RPMI8226 (cell line): ENCODE results near the gene C2orf76.
"Not testable (repeated sequence)": the region's sequence is repeated elsewhere in the genome, so short reads cannot be mapped to it uniquely, and the experiment has no call there.

Experiments used
- DNase-seq: peaks from one replicate; pipeline ENCODE4 v3.0.0-alpha.2; 2015

Gene C2orf76

GRCh38 chr2:119366649-119367471, at the start of gene C2orf76, which contains the start of gene DBI:
Gene C2orf76 (minus strand): TSS chr2:119366834. CDS start chr2:119339959, 26,875 bp downstream.
Gene DBI (plus strand): TSS chr2:119366977. CDS start chr2:119367052, 75 bp downstream.
- DNase-seq, result peak; percentile 97

DNA sequence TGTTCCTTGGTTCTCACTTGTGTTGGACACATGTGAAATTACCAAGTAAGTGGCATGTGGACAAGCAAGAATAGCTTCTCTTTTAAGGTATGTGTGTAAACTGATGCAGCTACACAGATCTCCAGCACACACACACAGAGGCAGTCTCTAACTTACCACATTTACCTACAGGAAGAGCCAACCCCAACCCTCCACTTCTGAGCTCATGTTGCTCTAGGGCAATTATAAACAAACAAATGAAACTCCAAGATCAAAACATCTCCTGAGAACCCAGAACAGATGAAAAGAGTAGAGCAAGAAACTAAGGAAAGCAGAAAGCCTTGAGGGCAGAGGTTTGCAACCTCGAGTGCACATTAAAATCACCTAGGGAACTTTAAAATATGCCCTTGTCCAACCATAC, 49.0 kb upstream of the C2orf76 start:
- DNase-seq, result no peak

- DNase-seq, result no peak
Measured at GRCh38 chr2:119414894-119415293, 48.3 kb upstream of the C2orf76 start.

- DNase-seq, result no peak
Measured at GRCh38 chr2:119409506-119409905, 42.9 kb upstream of the C2orf76 start.

- peak; percentile 71 for DNase-seq
Measured at GRCh38 chr2:119408221-119408619, 41.6 kb upstream of the C2orf76 start.

GRCh38 chr2:119407430-119408220, 41.0 kb upstream of the C2orf76 start:
- DNase-seq, result peak; percentile 59

- no peak for DNase-seq
Measured at GRCh38 chr2:119405151-119405550, 38.5 kb upstream of the C2orf76 start.

DNA sequence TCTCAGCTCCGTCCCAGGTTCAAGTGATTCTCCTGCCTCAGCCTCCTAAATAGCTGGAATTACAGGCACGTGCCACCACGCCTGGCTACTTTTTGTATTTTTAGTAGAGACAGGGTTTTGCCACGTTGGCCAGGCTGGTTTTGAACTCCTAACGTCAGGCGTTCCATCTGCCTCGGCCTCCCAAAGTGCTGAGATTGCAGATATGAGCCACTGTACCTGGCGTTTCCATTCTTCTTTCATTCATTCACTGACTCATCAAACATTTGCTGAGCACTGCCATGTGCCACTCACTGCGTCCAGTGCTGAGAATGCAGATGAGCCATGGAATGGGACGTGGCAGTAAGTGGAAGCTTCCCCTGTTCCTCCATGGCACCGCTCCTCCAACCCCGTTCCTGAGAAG, 37.0 kb upstream of the C2orf76 start:
- not testable (repeated sequence) for DNase-seq

- DNase-seq, result peak; percentile 10
Measured at GRCh38 chr2:119402645-119403560, 36.3 kb upstream of the C2orf76 start.

- no peak for DNase-seq
Measured at GRCh38 chr2:119402106-119402505, 35.5 kb upstream of the C2orf76 start.

DNA sequence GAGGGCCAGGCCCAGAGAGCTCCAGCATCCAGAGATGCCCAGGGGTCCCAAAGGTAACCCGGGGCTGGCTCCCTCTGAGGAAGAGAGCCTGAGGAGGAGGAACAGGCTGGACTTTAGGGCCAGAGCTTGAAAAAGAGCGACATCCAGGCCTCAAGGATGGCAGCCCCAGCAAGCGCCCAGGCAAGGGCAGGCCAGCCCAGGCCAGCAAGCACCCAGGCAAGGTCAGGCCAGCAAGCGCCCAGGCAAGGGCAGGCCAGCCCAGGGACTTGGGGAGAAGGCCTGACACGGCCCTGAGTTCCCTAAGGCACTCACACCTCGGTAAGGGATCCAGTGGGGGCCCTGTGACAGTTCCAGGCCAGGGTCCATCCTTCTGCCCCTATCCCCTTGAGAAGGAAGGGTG, 30.6 kb upstream of the C2orf76 start:
- DNase-seq, result no peak

GRCh38 chr2:119393971-119394748, 27.5 kb upstream of the C2orf76 start:
- DNase-seq, result no peak

- DNase-seq, result no peak
Measured at GRCh38 chr2:119389615-119390306, 23.1 kb upstream of the C2orf76 start.

- DNase-seq, result no peak
Measured at GRCh38 chr2:119387381-119388129, 20.9 kb upstream of the C2orf76 start.

GRCh38 chr2:119385466-119385865, 18.8 kb upstream of the C2orf76 start:
- DNase-seq, result no peak

DNA sequence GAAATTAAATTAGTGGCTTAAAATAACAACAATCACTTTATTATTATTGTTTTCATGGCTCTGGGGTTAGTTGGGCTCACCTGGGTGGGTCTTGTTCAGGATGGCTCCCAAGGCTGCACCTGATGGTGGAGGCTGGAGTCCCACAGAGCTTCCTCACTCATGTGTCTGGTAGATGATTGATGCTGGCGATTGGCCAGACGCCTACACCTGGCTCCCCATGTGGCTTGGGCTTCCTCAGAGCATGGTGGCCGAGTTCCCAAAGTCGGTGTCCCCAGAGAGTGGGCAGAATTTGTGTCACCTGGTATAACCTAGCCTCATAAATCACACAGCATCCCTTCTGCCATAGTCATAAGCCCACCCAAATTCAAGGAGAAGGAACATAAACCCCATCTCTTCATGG, 18.3 kb upstream of the C2orf76 start:
- peak; percentile 27 for DNase-seq

- peak; percentile 41 for DNase-seq
Measured at GRCh38 chr2:119383410-119384140, 16.9 kb upstream of the C2orf76 start.

DNA sequence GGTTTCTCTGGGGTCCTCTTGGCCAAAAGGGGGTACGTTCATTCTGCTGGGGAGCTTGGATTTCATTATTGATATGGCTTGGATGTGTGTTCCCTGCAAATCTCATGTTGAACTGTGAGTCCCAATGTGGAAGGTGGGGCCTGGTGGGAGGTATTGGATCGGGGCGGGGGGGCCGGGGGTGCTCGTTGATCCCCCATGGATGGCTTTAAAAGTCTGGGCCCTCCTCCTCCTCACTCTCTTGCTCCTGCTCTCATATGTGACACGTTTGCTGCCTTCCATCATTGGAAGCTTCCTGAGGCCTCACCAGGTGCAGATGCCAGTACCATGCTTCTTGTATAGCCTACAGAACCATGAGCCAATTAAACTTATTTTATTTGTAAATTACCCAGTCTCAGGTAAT, 11.9 kb upstream of the C2orf76 start:
- no peak for DNase-seq

DNA sequence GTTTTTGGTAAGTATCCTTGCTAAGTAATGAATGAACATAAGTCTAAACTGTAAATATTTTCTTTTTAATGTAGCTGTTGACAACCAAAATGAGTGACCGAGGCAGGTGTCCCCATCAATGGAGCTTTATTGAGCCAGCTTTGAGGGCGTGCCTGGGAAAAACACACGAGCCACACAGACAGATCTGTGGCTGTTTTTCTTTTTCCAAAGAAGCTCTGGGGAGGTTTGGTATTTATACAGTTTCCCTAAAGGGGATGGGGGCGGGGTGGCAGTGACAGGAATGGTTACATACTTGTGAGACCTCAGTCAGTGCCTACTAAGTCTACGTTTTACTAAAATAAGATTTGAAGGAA, 11.3 kb upstream of the C2orf76 start:
- no peak for DNase-seq
